Subcutaneous adipose tissue (tissue), 4 donors: ENCODE measurements around the gene AMDHD2. TPM values are rescaled to one million over a fixed set of nuclear protein-coding genes. Genes with fewer than 3 reads are reported as not detected.

Experiments used
- CTCF ChIP-seq: fragments of 450-650 bp; IDR thresholded peaks from one replicate; pipeline ENCODE4 v1.5.1; 2016; ENCODE audit warnings: low read depth, mild to moderate bottlenecking, control low read depth, antibody characterized with exemption, moderate library complexity
- total RNA-seq, 4 donors: library from RNA; depleted of rRNA; stranded (reverse); fragments of >200 nt; gene quantifications; one replicate each; pipeline ENCODE4 v1.1.0, GENCODE V29; 2016

AMDHD2 gene
- total RNA-seq, 4 donors from 2014 or later = 19.4 to 60.5 (median 42.9) TPM

DNA sequence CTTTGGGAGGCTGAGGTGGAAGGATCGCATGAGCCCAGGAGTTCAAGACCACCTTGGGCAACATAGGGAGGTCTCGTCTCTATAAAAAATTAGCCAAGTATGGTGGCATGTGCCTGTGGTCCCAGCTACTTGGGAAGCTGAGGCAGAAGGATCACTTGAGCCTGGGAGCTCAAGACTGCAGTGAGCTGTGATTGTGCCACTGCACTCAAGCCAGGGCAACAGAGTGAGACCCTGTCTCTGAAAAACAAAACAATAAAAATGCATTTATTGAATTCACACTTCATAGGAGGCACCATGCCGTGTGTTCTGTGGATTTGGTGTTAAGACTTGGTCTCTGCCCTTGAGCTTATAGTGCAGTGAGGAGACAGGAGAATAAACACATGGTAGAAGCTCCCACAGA lies 42.8 kb upstream of the AMDHD2 start:
- TF ChIP-seq CTCF = no peak

GRCh38 chr16:2478279-2478678 lies 41.9 kb upstream of the AMDHD2 start:
- no peak for TF ChIP-seq CTCF

DNA sequence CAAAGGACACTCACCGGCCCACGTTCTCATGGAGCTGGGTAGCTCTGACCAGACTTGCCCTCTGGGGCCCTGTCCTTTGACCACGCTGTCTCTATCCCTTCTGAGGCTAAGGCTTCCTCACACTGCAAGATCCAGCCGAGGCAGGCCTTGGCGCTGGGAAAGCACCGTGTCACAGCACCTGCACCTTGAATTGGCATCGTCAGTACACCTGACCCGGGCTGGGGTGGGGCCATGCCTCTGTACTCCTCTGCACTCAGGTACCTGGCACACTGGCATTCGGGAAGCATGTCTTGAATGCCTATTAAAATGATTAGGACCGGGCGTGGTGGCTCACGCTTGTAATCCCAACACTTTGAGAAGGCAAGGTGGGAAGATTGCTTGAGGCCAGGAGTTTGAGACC lies 39.2 kb upstream of the AMDHD2 start:
- no peak for TF ChIP-seq CTCF

GRCh38 chr16:2481676-2482075 lies 38.5 kb upstream of the AMDHD2 start:
- no peak for TF ChIP-seq CTCF

GRCh38 chr16:2482249-2482648 lies 37.9 kb upstream of the AMDHD2 start:
- no peak for TF ChIP-seq CTCF

GRCh38 chr16:2482708-2483534 lies 37.2 kb upstream of the AMDHD2 start:
- TF ChIP-seq CTCF = no peak

DNA sequence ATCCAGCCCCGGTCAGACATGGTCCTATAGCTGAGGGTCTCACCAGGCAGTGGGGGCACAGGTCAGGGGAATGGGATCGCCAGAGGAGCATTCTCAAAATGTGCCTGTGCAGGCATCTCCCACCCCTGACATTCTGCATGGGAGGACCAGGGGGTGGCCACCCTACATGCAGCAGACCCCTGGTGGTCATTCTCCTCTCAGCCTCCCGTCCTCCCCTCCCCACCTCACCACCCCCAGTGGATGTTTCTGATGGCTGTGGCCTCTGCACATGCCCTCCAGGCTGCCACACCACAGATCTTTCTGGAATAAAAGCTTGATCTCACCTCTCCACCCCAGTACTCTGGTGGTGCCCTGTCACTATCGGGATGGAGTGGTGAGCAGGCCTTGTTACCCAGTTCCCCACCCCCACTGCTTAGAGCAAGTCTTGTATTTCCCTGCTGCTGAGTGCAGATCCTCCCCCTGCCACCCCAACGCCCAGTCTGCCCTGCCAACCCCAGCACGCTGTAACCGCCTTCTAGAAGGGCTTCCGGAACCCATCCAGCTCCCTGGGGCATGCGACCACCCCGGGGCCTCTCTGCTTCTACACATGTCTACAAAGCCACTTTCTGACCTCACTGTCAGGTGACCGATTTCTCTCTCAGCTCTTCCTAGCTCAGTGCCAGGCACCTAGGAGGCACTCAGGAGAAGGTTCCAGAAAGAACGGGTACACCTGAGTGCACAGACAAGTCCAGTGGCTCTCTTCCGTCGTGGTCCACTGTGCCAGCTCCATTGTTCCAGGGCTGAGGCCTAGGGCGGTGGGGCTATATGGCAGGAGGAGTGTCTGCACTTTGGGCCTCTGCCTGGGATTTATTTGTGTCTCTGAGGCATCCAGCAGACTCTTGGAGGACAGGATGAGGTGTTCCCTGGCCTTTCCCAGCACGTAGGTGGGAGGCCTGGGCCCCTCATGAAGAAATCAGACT lies 36.0 kb upstream of the AMDHD2 start:
- no peak for TF ChIP-seq CTCF
